Fibroblast of skin of right biceps (primary cell): ENCODE measurements around the gene UXT.
"Not testable (repeated sequence)": the region's sequence is repeated elsewhere in the genome, so short reads cannot be mapped to it uniquely, and the experiment has no call there.

Experiments used
- DNase-seq: peaks from one replicate; pipeline ENCODE4 v3.0.0-alpha.2; 2013

UXT gene, protein sequence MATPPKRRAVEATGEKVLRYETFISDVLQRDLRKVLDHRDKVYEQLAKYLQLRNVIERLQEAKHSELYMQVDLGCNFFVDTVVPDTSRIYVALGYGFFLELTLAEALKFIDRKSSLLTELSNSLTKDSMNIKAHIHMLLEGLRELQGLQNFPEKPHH

DNA sequence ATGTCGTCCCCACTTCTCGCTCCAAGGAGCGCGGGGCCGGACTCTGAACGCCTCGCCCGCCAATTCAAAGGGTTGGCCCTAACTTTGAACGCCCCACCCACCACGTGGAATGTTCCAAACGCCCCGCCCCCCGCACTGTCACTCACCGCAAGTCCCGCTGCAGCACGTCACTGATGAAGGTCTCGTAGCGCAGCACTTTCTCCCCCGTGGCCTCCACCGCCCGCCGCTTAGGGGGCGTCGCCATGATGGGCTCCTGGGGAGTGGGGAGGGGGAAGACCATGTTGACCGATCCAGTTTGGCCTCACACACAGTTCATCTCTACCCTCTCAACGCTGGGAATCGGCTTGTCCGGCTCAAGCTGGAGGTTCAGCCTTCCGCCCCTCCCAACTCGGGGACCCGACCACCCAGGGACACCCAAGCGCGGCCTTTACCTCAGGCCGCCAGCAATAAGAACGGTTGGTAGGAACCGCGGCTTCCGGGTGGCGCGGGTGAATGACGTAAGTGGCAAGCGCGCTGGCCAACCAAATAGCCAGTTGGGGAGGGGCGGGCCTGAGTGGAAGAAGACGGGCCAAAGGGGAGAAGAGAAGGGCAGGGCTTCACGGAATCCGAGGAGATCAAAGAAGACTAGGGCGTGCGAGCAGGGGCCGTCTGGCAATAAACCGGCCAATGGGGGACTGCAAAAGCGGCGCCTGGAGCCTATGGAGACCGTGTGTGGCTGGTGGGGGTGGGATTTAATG is at the start of gene UXT:
Gene UXT, minus strand, starts transcription at position 497 of the 737 bp plus-strand sequence. Its CDS starts 253 bp downstream, at position 244.
- DNase-seq, result peak; percentile 97

DNA sequence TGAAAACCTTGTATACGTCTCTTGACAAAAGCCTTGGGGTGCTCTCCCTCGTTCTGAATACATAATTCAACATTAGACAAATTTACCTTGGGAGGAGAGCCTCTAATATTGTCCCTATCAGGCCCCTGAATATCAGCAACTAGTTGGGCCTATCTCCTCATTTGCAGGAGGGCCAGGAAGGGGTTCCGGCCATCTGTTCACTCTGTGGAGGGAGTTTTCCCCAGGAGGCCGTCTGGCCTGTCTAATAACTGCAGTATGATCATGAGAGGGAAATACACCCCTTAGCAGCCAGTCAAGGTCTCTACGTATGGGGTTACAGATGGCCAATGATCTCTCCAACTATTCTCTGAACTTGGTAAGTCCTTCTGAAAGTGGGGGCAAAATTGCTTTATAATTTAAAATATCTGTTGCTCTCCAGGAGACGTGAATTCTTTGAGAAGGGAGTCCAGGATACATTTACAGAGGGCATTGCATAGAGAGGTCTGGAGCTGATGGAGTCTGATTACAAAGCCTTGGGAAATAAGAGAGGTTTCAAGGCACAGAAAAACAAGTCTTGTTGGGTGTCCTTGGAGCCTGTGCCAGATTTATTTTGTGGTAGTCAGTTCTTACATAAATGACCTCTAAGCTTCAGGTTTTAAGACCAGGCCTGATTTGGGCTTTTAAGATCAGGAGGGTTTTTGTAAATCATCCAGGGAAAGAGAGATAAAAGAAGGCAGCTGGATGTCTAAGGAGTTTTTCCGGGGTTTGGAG is 48.2 kb upstream of the UXT start:
- no peak for DNase-seq

DNA sequence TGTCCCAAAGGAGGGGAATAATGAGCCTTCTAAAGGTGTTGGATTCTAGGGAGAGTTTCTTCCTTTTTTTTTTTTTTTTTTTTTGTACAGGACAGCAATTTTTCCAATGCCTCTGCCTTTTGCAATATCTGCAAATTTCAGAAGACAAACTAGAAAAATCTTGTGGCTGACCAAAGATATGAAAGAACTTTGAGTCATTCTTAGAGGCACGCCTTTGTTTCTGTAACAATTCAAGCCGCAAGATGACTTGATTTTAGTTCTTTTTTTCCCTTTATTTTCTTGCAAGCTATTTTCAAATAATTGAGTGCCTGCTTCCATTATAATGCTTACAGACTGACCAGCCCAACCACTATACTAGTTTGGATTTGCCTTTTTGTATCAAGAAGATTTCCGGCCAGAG is 47.6 kb upstream of the UXT start:
- peak; percentile 47 for DNase-seq

DNA sequence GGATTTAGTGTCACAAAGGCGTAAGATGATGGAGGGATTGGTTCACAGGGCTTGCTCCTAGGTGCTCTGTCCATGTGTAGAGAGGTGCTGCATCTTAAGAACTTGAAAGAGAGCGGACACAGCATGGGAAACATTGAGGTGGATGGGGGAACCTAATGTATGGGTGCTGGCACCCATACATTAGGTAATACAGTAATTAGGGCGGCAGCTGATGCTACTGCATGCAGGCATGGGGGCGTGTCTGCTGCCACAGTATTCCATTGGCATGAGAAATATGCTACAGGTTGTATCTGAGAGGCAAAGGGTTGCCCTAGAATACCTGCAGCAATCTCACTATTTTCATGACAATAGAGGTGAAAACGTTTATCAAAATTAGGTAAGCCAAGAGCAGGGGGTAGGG is 45.8 kb upstream of the UXT start:
- DNase-seq, result no peak

DNA sequence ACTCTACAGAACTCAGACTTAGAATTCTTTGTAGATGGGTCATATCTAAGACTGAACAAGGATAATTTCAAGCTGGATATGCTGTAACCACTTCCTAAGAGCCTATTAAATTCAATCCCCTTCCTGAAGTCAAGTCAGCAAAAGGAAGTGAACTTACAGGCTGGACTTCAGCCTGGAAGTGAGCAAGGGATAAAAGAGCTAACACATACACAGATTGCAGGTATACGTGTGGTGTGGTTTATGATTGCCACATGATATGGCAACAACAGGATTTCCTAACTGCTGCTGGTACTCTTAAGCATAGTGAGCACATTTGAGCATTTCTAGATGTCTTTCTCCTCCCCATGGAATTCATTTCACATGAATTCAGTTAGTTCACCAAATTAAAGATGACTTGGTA is 38.2 kb upstream of the UXT start:
- no peak for DNase-seq

DNA sequence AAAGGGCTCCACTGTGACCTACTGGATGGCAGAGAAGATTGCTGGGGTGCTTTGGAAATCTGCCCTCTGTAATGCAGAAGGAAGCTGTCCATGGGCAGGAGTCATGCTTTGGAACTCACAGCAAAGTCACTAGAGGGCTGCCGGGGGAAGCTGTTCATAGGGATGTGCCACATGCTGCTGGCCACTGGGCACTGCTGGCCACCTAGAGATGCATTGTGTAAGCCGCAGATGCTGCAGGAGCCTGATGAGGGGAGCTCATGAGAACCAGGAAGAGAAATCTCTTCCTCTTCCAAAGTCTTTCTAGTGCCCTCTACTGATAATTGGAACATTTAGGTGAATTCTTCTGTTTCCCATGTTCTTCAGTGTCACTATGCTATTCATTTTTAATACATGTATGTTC is 31.2 kb upstream of the UXT start:
- DNase-seq, result no peak

DNA sequence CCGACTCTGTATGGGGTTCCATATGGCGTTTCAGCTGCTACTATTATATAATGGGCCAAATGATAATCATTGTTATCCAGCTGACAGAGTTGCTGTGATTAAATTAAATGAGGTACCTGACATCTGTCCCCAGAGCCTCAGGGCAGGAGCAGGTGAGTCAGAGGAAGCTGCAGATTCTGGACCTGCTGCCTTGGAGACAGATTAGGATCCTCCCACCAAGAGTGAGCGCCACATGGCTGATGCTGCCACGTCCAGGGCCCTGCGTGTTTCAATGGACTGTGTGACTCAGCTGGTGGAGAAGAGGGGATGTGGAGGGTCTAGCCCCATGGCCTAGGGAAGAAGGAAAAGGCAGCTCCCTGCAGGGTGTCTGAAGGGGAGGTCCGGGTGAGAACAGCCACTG is 28.3 kb upstream of the UXT start:
- DNase-seq, result no peak

DNA sequence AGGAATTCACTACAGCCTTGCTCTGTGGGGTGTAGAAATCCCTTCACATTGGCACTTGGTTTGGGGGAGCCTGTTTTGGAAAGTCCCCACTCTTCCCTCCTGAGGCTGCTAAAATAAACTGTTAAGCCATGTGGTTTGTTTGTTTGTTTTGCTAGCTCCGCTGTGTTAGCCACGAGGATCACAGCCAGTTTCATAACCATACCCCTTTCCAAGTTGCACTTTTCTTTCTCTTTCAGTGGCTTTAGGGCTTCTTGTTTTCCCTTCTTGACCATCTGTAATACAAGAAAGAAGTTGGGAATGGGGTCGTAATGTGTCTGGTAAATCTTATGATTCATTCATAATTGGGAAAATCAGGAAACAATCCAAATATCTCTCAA is 24.8 kb upstream of the UXT start:
- DNase-seq, result no peak

DNA sequence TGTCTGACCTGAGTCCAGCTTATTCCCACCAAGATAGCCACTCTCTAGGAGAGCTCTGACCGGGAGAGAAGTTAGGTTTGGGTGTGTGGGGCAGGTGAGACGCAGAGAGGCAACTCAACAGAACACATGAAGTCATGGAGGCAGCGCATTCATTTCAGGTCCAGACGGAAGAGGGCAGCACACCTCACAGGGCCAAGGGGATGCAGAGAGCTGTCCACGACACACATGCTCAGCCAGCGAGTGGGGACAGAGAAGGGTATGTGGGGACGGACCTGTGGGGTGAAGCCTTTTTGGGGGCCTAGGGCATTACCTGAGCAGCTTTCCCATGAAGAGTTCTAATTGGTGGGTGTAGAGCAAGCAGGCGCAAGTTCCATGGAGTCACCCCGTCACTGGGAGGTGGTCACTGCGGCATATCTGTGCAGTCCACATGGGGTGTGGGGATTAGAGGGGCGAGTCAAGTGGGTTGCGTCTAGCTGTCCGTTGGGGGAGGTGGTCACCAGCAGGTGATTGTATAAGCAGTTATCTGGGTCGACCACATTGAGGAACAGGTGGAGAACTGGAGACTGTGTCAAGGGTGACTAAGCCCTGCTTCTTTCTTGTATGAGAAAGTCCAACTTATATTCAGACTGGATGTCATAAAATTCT is 24.3 kb upstream of the UXT start:
- DNase-seq, result no peak

DNA sequence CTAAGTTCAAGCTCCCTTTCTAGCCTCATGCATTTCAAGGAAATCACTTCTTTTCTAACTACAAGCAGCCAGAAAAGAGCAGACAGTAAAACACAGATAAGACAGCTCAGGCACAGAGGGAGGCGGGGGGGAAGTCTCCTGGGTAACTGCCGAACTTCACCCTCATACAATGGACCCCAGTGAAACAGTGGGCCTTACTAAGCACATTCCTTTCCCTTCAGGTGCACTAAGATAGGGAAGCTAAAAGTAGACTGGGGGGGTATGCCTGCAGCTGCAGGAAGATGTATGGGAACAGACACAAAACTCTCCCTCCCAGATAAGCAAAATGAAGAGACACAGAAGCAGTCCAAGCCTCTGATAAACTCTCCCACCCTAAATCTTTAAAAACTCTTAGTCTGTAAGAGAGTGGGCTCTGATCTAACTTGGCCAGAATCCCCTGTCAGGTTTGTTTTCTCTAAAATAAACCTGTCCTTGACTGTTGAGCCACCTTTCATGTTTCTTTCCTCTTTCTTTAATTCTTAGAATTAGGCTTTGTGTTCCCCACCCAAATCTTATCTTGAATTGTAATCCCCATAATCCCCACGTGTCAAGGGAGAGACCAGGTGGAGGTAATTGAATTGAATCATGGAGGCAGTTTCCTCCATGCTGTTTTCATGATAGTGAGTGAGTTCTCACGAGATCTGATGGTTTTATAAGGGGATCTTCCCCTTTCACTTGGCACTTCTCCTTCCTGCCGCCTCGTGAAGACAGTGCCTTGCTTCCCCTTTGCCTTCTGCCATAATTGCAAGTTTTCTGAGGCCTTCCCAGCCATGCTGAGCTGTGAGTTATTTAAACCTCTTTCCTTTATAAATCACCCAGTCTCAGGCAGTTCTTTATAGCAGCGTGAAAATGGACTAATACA is 17.2 kb upstream of the UXT start:
- not testable (repeated sequence) for DNase-seq

DNA sequence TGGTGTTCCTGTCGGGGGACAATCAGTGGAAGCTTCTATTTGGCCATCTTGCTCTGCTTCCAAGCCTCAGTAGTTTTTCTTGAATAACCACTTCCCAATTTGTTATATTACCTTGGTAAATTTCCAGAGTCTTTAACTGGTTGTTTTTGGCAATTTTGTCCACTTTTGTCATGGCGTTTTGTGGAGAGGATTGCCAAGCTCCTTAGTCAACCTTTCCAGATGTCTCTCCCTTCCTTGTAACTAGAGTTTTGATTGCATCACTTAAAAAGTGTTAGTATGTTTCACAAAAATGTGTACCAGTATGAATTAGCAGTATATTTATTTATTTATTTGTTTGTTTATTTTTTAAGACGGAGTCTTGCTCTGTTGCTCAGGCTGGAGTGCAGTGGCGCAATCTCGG is 15.8 kb upstream of the UXT start:
- DNase-seq, result no peak

DNA sequence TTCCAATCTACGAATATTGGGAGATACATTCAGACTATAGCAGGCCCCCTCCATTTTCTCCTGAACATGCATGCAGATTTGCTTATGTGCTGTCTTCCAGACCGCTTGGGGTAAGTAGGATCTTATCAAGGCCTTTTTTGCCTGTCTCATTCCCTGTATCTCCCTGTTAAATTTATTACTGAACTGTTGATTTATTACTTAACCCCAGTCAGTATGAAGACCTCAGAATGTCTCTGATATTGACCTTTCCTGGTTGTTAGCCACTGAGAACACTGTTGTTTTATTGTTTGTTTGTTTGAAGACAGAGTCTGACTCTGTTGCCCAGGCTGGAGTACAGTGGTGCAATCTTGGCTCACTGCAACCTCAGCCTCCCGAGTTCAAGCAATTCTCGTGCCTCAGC is 6.8 kb upstream of the UXT start:
- not testable (repeated sequence) for DNase-seq

DNA sequence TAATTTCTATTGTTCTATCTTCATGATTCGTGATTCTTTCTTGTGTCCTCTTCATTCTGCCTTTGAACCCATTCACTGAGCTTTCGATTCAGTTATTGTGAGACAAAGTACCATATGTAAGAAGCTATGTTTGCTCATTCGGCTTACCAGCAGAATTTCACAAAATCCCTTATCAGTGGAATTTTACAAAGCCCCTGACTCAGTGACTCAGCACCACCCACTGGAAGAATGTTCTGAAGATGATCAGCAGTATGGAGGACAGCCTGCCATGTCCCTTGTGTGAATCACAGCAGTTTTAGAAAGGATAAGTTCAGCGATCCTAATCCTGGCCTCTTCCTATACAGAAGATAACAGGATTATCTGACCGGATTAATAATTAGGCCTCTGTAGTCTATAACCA is 5.8 kb upstream of the UXT start:
- DNase-seq, result peak; percentile 29

DNA sequence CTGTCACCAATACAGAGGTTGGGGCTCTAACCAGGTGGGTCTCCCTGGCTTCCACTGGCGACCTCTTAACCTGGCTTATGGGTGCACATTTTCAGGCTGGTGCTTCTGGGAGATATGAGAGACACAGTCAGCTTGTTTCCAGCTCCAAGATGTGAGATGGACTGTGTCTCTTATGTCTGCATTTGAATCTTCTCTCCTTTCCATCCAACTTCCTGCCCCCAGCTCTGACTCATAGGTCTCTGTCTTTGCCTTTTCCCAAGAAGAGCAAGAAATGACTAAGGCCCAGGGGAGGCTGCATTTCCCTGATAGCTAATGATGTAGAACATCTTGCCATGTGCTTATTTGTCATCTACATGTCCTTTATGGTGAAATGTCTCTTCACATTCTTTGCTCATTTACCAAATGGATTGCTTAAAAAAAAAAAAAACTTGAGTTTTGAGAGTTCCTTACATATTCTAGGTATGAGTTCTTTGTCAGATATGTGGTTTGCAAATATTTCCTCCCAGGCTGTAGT is 3.2 kb upstream of the UXT start:
- DNase-seq, result peak; percentile 97

DNA sequence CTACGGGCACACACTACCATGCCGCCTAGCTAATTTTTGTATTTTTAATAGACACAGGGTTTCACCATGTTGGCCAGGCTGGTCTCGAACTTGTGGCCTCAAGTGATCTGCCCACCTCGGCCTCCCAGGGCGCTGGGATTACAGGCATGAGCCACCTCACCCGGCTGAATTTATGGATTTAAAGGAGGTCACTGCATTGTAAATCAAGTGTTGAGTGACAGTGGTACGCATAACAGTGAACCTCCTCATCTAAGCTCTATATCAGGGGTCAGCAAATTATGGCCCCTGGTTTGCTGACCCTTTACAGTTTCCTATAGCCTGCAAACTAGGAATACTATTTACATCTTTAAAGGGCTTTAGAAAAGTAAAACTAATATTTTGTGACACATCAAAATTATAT is 2.6 kb upstream of the UXT start:
- no peak for DNase-seq

DNA sequence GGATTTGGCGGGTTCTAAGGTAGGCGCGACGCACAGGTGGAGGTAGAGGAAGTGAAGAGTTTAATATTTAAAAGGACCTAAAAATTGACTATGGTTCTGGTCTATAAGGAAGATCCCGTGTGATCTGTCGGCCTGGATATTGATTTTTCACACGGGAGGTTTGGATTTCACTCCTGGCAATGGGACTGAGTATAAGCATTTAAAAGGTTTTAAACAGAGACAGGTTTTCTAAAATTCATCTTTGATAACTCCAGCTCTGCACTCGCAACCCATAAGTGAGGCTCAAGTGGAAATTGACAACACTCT is 394 bp upstream of the UXT start:
- DNase-seq, result no peak

DNA sequence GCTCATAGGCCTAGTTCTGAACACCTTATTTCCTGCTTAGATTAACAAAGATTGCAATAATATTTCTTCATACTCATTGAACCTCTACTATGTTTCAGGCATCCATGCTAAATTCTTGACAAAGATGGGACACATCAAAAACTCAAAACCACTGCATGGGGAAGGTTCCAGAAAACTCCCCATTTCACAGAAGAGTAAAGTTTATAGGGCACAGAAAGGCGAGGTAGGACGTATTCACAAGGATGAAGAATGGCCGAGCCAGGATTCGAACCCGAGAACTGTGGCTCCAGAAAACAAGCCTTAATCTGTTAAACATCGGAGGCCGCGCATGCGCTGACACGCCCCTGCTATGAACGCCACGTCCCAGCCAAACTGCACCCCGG is 688 bp downstream of the UXT start:
- DNase-seq, result no peak

DNA sequence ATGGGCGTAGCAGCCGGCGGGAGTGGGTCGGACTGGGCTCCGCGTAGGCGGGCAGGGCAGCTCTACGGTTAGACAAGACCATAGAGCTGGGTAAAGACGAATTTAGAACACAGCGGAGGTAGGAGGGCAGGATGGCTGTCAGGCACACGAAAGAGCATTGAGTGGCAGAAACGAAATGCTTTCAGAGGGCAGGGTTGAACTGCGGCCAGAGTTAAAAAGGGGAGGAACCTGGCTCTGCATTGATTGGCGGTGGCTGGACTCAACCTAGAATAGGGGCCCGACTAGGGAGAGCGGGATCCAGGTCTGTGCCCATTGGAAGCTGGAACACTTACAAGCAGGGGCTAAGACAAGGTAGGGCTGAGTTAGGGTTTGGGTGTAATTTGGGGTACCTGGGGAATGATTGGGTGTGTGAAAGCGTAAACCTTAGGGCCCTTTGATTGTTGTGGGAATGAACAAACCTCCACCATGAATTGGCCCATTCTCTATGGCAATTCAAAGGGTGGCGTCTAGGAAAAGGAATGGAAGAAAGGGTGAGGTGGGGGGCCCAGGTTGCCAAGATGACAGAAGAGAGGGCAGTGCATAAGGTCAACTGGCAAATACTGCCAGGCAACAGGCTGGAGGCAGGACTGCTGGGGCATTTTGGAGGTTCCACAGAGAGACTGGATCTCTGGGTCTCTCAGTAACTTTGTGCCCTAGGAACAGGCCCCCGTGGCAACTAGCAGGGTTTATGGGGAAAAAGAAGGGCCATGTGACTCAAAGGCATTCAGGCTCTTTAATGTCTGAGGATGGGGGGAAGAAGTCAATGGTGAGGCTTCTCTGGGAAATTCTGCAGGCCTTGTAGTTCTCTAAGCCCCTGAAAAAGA is 7.7 kb downstream of the UXT start:
- no peak for DNase-seq

DNA sequence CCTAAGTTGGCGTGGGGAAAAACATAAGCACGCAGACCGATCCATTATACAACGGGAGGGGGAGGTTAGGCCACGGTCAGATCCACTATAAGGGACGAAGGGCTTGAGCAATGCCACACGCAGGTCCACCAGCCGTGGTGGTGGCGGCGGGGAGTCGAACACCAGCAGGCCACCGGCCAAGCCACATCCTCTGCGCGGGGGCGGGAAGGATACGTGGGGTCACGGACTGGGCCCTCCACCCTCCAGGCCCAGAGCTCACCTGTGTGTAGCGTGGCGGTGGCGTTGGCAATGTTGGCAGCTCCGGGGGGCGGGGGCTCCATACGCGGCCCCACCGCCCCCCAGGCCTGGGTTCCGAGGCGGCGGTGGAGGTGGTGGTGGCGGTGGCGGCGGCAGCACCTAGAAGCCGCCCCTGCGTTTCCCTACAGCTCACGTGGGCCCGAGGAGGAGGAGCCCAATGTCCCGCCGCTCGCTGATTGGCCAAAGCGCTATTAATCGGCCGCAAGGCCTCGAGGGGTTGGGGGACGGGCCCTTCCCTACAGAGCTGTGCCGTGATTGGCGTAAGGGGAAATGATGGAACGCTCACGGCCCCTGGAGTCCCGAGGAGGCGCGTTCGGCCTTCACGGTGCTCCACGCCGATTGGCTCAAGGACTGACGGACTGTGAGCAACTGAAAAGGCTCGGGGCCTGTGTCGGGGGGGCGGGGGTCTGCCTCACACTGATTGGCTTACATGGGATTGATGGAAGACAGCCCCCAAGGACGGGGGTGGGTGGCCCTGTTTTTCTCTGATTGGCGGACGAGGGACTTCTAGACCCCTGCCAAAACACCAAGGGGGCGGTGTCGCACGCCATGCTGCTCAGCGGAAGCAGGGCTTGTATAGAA is 8.6 kb downstream of the UXT start, which contains the start of gene ELK1:
Gene ELK1, minus strand, starts transcription at position 400 of the 879 bp plus-strand sequence. CDS start 9,122 bp downstream, outside the sequence.
- peak; percentile 99 for DNase-seq

DNA sequence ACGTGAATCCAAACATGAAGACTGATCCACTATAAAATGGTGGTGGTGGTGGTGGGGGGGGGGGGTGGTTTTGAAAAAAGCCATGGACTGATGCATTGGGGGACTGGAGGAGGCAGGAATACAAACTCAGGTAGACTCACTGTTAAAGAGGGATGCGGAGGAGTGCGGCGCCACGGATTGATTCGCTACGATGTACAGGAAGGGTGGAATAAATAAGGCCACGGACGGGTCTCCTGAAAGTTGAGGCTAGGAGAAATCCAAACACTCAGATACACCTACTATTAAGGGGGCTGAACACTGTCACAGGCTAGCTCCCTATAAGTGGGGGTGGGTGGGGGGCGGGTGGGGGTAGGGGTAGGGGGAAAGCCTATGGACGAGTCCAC is 9.2 kb downstream of the UXT start:
- DNase-seq, result no peak

DNA sequence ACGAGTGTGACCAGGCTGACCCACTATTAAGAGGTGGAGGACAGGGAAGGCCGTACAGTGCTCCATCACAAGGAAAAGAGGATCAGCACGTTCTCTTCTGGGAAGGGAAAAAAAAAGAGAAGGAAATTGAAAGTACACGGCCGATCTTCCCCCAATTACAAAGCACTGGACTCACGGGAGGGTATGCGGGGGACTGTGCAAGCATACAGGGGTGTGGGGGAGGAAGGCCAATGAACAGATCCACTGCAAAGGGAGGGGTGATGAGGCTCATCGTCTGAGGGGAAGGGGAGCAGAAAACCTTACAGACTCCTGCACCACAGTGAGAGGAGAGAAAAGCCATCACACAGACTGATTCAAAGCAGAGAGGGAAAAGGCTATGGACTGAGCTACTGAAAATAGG is 9.7 kb downstream of the UXT start:
- no peak for DNase-seq
